Activated T-cell treated with anti-CD3 and anti-CD28 coated beads, Interleukin-2, amount 50 U/mL, for 72 hours (primary cell): ENCODE results near the gene MYH6. TPM values are rescaled to one million over a fixed set of nuclear protein-coding genes. Genes with fewer than 3 reads are reported as not detected.
A peak's percentile ranks its signal among the peaks of the same experiment; 100 is the strongest.

Source experiments
- ATAC-seq, 2 donors: fragments of 150-1000 bp; cut with Tn5 transposase; replicated peaks in 1 of 2; 2 replicates each; pipeline ENCODE4 v1.10.0; 2021; ENCODE audit warnings: moderate library complexity in 2 of 2, mild to moderate bottlenecking in 1 of 2
- DNase-seq, 2 donors: peaks; one replicate each; pipeline ENCODE4 v3.0.0; 2021 to 2022; ENCODE audit warnings: mixed read lengths in 1 of 2
- H3K27ac Mint-ChIP-seq: one replicate; pipeline ENCODE4 v1.8.0; 2022; ENCODE audit warnings: mild to moderate bottlenecking, moderate library complexity, mixed read lengths
- H3K27me3 Mint-ChIP-seq: one replicate; pipeline ENCODE4 v1.8.0; 2022; ENCODE audit warnings: low read depth, mixed read lengths
- H3K36me3 Mint-ChIP-seq, 2 donors: one replicate each; pipeline ENCODE4 v1.8.0; 2022; ENCODE audit warnings: mixed read lengths in 2 of 2, mild to moderate bottlenecking in 1 of 2; ENCODE audit not compliant: insufficient read depth in 2 of 2
- H3K4me1 Mint-ChIP-seq: one replicate; pipeline ENCODE4 v1.8.0; 2022; ENCODE audit warnings: low read depth, mixed read lengths
- H3K4me3 Mint-ChIP-seq, 2 donors: one replicate each; pipeline ENCODE4 v1.8.0; 2022; ENCODE audit warnings: mild to moderate bottlenecking in 2 of 2, mixed read lengths in 2 of 2, moderate library complexity in 2 of 2
- H3K9me3 Mint-ChIP-seq, 2 donors: one replicate each; pipeline ENCODE4 v1.8.0; 2022; ENCODE audit warnings: mixed read lengths in 2 of 2
- total RNA-seq, 2 donors: library from RNA; stranded (reverse); gene quantifications; one replicate each; pipeline ENCODE4 v1.2.3, GENCODE V29; 2022

Gene MYH6
- total RNA-seq, 2 donors from 2014 or later, result 0.65 to 2.1 TPM

- no peak overlapping the region for H3K27ac Mint-ChIP-seq
- no peaks in the 10 kb centered on the region for H3K4me1 Mint-ChIP-seq
- no peaks in the 10 kb centered on the region for H3K36me3 Mint-ChIP-seq
- H3K27me3 Mint-ChIP-seq, result peaks cover 35% of the 10 kb centered on the region
- DNase-seq (no peak), ATAC-seq (no peak)
- no peaks in the 10 kb centered on the region for H3K9me3 Mint-ChIP-seq
- no peak overlapping the region for H3K4me3 Mint-ChIP-seq
Measured at GRCh38 chr14:23366426-23366921, 41.6 kb downstream of the MYH6 start.

GRCh38 chr14:23365732-23366425, 42.2 kb downstream of the MYH6 start:
- H3K27me3 Mint-ChIP-seq, result peaks cover 35% of the 10 kb centered on the region
- H3K4me3 Mint-ChIP-seq, result no peak overlapping the region
- no peaks in the 10 kb centered on the region for H3K36me3 Mint-ChIP-seq
- H3K27ac Mint-ChIP-seq, result no peak overlapping the region
- DNase-seq (no peak), ATAC-seq (no peak)
- no peaks in the 10 kb centered on the region for H3K9me3 Mint-ChIP-seq
- no peaks in the 10 kb centered on the region for H3K4me1 Mint-ChIP-seq

GRCh38 chr14:23365036-23365731, 42.9 kb downstream of the MYH6 start, which contains the start of gene EFS:
Gene EFS (minus strand): TSS chr14:23365172. CDS start chr14:23365025, 147 bp downstream.
- Mint-ChIP-seq H3K27me3 (peaks cover 35% of the 10 kb centered on the region), H3K9me3 (no peaks in the 10 kb centered on the region), H3K36me3 (no peaks in the 10 kb centered on the region), H3K4me3 (peak within 1 kb of the TSS; percentile 35 to 56), H3K4me1 (no peaks in the 10 kb centered on the region), H3K27ac (no peak within 1 kb of the TSS)
- no peak for DNase-seq
- no peak for ATAC-seq

GRCh38 chr14:23364164-23365035, 43.7 kb downstream of the MYH6 start:
- ATAC-seq (no peak), DNase-seq (no peak)
- no peaks in the 10 kb centered on the region for H3K36me3 Mint-ChIP-seq
- no peaks in the 10 kb centered on the region for H3K4me1 Mint-ChIP-seq
- no peak overlapping the region for H3K27ac Mint-ChIP-seq
- peaks cover 35% of the 10 kb centered on the region for H3K27me3 Mint-ChIP-seq
- peak overlapping the region; percentile 35 to 56 for H3K4me3 Mint-ChIP-seq
- no peaks in the 10 kb centered on the region for H3K9me3 Mint-ChIP-seq

GRCh38 chr14:23362200-23362599, 45.9 kb downstream of the MYH6 start:
- ATAC-seq (peak in 1 of 2 donors; percentile 30), DNase-seq (no peak)
- H3K4me3 Mint-ChIP-seq, result no peak overlapping the region
- no peak overlapping the region for H3K27ac Mint-ChIP-seq
- no peaks in the 10 kb centered on the region for H3K9me3 Mint-ChIP-seq
- no peaks in the 10 kb centered on the region for H3K4me1 Mint-ChIP-seq
- no peaks in the 10 kb centered on the region for H3K36me3 Mint-ChIP-seq
- peaks cover 19% of the 10 kb centered on the region for H3K27me3 Mint-ChIP-seq

GRCh38 chr14:23361763-23362162, 46.3 kb downstream of the MYH6 start:
- H3K9me3 Mint-ChIP-seq, result no peaks in the 10 kb centered on the region

GRCh38 chr14:23361320-23361719, 46.8 kb downstream of the MYH6 start:
- no peaks in the 10 kb centered on the region for H3K36me3 Mint-ChIP-seq
- ATAC-seq, result peak; percentile 80 to 87
- no peaks in the 10 kb centered on the region for H3K9me3 Mint-ChIP-seq
- H3K27ac Mint-ChIP-seq, result no peak overlapping the region
- no peaks in the 10 kb centered on the region for H3K4me1 Mint-ChIP-seq
- peak in 1 of 2 donors; percentile 18 for DNase-seq
- peaks cover 11% of the 10 kb centered on the region for H3K27me3 Mint-ChIP-seq
- peak overlapping the region in 1 of 2 donors; percentile 24 for H3K4me3 Mint-ChIP-seq

More at GRCh38 chr14:23361763-23362162, 46.3 kb downstream of the MYH6 start:
- peak overlapping the region in 1 of 2 donors; percentile 2 for H3K4me3 Mint-ChIP-seq
- ATAC-seq (no peak), DNase-seq (no peak)
- H3K4me1 Mint-ChIP-seq, result no peaks in the 10 kb centered on the region
- H3K27me3 Mint-ChIP-seq, result peaks cover 14% of the 10 kb centered on the region
- H3K27ac Mint-ChIP-seq, result no peak overlapping the region
- no peaks in the 10 kb centered on the region for H3K36me3 Mint-ChIP-seq

GRCh38 chr14:23360496-23360895, 47.6 kb downstream of the MYH6 start:
- Mint-ChIP-seq H3K27ac (no peak overlapping the region), H3K36me3 (no peaks in the 10 kb centered on the region), H3K4me1 (no peaks in the 10 kb centered on the region), H3K9me3 (no peaks in the 10 kb centered on the region), H3K27me3 (peaks cover 11% of the 10 kb centered on the region), H3K4me3 (no peak overlapping the region)
- DNase-seq, result no peak
- ATAC-seq, result no peak

GRCh38 chr14:23359722-23360447, 48.2 kb downstream of the MYH6 start:
- Mint-ChIP-seq H3K4me1 (no peaks in the 10 kb centered on the region), H3K9me3 (no peaks in the 10 kb centered on the region), H3K36me3 (no peaks in the 10 kb centered on the region), H3K27ac (no peak overlapping the region), H3K4me3 (no peak overlapping the region), H3K27me3 (peaks cover 9% of the 10 kb centered on the region)
- no peak for ATAC-seq
- no peak for DNase-seq

GRCh38 chr14:23359167-23359626, 48.9 kb downstream of the MYH6 start:
- no peaks in the 10 kb centered on the region for H3K36me3 Mint-ChIP-seq
- ATAC-seq (no peak), DNase-seq (no peak)
- H3K4me3 Mint-ChIP-seq, result no peak overlapping the region
- H3K9me3 Mint-ChIP-seq, result no peaks in the 10 kb centered on the region
- H3K27me3 Mint-ChIP-seq, result peaks cover 4% of the 10 kb centered on the region
- no peaks in the 10 kb centered on the region for H3K4me1 Mint-ChIP-seq
- no peak overlapping the region for H3K27ac Mint-ChIP-seq

GRCh38 chr14:23358553-23359166, 49.4 kb downstream of the MYH6 start:
- no peaks in the 10 kb centered on the region for H3K36me3 Mint-ChIP-seq
- ATAC-seq, result no peak
- no peak overlapping the region for H3K27ac Mint-ChIP-seq
- no peak overlapping the region for H3K4me3 Mint-ChIP-seq
- no peaks in the 10 kb centered on the region for H3K4me1 Mint-ChIP-seq
- no peaks in the 10 kb centered on the region for H3K9me3 Mint-ChIP-seq
- no peak for DNase-seq
- H3K27me3 Mint-ChIP-seq, result peaks cover 7% of the 10 kb centered on the region

- no peak for ATAC-seq
- Mint-ChIP-seq H3K4me3 (no peak overlapping the region), H3K27ac (no peak overlapping the region), H3K9me3 (no peaks in the 10 kb centered on the region), H3K27me3 (peaks cover 13% of the 10 kb centered on the region), H3K36me3 (no peaks in the 10 kb centered on the region), H3K4me1 (peaks cover 4% of the 10 kb centered on the region)
- no peak for DNase-seq
Measured at GRCh38 chr14:23358042-23358441, 50.0 kb downstream of the MYH6 start.
